ENCODE data around the gene LGALS1.

GRCh38 chr22:37626556-37627075 lies 48.8 kb upstream of the LGALS1 start:
- TF ChIP-seq CTCF (conservative IDR thresholded peaks at IDR 0.05) (no peak), ZFX (IDR thresholded peaks at IDR 0.05) (no peak)

All from C4-2B (cell line).